ENCODE results near the gene AKAP8L.

The AKAP8L gene

GRCh38 chr19:15418579-15419412 is at the start of gene AKAP8L:
TSS of gene AKAP8L (minus strand) at chr19:15418988. CDS start at chr19:15418923, 65 bp downstream.
- in situ Hi-C loops (cut with MboI; ENCODE audit: low sequenced_read_pairs): no loop called here

GRCh38 chr19:15467734-15468214 is 49.0 kb upstream of the AKAP8L start:
- in situ Hi-C loops (cut with MboI; ENCODE audit: low sequenced_read_pairs): no loop called here

GRCh38 chr19:15466851-15467733 is 48.3 kb upstream of the AKAP8L start:
- in situ Hi-C loops (cut with MboI; ENCODE audit: low sequenced_read_pairs): no loop called here

GRCh38 chr19:15464394-15465385 is 45.9 kb upstream of the AKAP8L start, which contains the start of gene RASAL3:
TSS of gene RASAL3 (minus strand) at chr19:15464544. CDS start at chr19:15464358, 186 bp downstream.
- in situ Hi-C loops (cut with MboI; ENCODE audit: low sequenced_read_pairs): no loop called here

- in situ Hi-C loops (cut with MboI; ENCODE audit: low sequenced_read_pairs): no loop called here
These were observed 45.1 kb upstream of the AKAP8L start for GRCh38 chr19:15463861-15464371.

- in situ Hi-C loops (cut with MboI; ENCODE audit: low sequenced_read_pairs): no loop called here
These were observed 42.9 kb upstream of the AKAP8L start for GRCh38 chr19:15461694-15462093.

GRCh38 chr19:15457701-15458484 is 39.1 kb upstream of the AKAP8L start:
- in situ Hi-C loops (cut with MboI; ENCODE audit: low sequenced_read_pairs): no loop called here

GRCh38 chr19:15456871-15457700 is 38.3 kb upstream of the AKAP8L start:
- in situ Hi-C loops (cut with MboI; ENCODE audit: low sequenced_read_pairs): no loop called here

- in situ Hi-C loops (cut with MboI; ENCODE audit: low sequenced_read_pairs): no loop called here
These were observed 37.7 kb upstream of the AKAP8L start for GRCh38 chr19:15456441-15456840.

- in situ Hi-C loops (cut with MboI; ENCODE audit: low sequenced_read_pairs): no loop called here
These were observed 37.2 kb upstream of the AKAP8L start for GRCh38 chr19:15455996-15456395.

GRCh38 chr19:15453906-15454860 is 35.4 kb upstream of the AKAP8L start:
- in situ Hi-C loops (cut with MboI; ENCODE audit: low sequenced_read_pairs): no loop called here

- in situ Hi-C loops (cut with MboI; ENCODE audit: low sequenced_read_pairs): no loop called here
These were observed 34.3 kb upstream of the AKAP8L start for GRCh38 chr19:15453091-15453578.

GRCh38 chr19:15452111-15453047 is 33.6 kb upstream of the AKAP8L start:
- in situ Hi-C loops (cut with MboI; ENCODE audit: low sequenced_read_pairs): no loop called here

- in situ Hi-C loops (cut with MboI; ENCODE audit: low sequenced_read_pairs): no loop called here
These were observed 31.7 kb upstream of the AKAP8L start for GRCh38 chr19:15450528-15450890.

- in situ Hi-C loops (cut with MboI; ENCODE audit: low sequenced_read_pairs): no loop called here
These were observed 31.1 kb upstream of the AKAP8L start, which contains the start of gene WIZ for GRCh38 chr19:15449620-15450527. TSS of gene WIZ (minus strand) at chr19:15449956. CDS start at chr19:15448307, 1,649 bp downstream.
